Measurements from ENCODE around the gene NPC2.

The NPC2 gene

DNA sequence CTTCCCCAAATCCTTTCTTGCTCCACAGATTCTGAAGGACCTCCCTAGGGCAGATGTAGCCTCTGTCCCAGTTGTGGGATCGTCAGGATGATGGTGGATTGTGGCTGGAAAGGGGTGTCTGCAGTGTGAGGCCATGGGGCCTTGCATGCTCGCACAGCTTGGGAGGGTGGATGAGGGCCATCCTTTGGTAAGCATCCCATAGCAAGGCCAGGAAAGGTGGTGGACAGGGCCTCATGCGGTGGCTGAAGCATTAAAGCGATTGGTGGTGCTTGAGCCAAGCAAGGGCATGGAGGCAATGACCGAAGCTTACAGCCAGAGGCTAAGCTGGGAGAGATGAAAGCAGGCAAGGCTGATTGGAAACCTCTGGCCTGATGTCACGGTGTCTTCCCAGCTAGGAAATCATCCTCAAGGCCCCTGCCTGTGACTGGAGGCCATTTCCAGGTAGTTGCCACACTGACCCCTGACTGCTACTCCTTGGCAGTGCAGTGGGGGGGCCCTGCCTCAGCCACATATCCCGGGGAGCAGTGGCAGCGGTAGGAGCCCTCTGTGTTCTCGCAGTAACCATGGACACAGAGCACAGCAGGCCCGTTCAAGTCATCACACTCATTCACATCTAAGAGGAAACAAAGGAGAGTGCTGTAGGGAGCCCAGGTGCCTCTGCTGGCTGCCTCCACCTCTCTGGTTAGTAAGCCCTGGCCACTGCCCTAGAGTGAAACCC is 7.5 kb upstream of the NPC2 start:
- no peaks in the 10 kb centered on the region for H3K27me3 ChIP-seq (ENCODE audit: control insufficient read depth in 1 of 2, insufficient read depth in 2 of 2, low read length in 2 of 2)
- H3K27ac ChIP-seq (ENCODE audit: low read depth, low read length), result no peak overlapping the region
- peaks cover under 1% of the 10 kb centered on the region for H3K36me3 ChIP-seq (ENCODE audit: insufficient read depth, low read length)
- H3K4me1 ChIP-seq (ENCODE audit: insufficient read depth, low read length), result no peaks in the 10 kb centered on the region
- no peaks in the 10 kb centered on the region for H3K9me3 ChIP-seq (ENCODE audit: low read length)
- no peak overlapping the region for H3K4me3 ChIP-seq (ENCODE audit: low read depth in 1 of 2, low read length in 2 of 2)
- no peak overlapping the region for H3K9ac ChIP-seq (ENCODE audit: low read length)

DNA sequence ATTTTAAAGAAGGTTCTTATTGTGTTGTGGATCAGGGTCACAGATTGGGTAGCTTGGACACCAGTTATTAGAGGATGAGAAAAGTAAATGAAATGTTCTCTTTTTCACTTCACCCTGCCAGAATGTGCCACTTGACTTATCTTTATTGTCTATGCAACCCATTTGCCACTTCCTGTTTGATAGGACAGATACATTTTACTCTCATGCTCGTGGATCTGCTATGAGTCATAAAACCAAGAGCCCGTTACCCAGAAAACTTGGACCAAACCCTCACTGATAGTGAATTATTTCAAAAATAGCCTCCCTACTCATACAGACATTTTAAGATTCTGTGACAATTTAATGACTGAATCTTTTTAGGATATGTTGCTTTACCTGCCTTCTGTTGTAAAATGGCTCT is 2.3 kb upstream of the NPC2 start:
- H3K36me3 ChIP-seq (ENCODE audit: insufficient read depth, low read length), result peaks cover 7% of the 10 kb centered on the region
- H3K9me3 ChIP-seq (ENCODE audit: low read length), result no peaks in the 10 kb centered on the region
- no peak overlapping the region for H3K9ac ChIP-seq (ENCODE audit: low read length)
- peaks cover 6% of the 10 kb centered on the region for H3K4me1 ChIP-seq (ENCODE audit: insufficient read depth, low read length)
- H3K27me3 ChIP-seq (ENCODE audit: control insufficient read depth in 1 of 2, insufficient read depth in 2 of 2, low read length in 2 of 2), result no peaks in the 10 kb centered on the region
- H3K4me3 ChIP-seq (ENCODE audit: low read depth in 1 of 2, low read length in 2 of 2), result no peak overlapping the region
- H3K27ac ChIP-seq (ENCODE audit: low read depth, low read length), result no peak overlapping the region

- peak within 1 kb of the TSS; percentile 78 to 94 for H3K4me3 ChIP-seq (ENCODE audit: low read depth in 1 of 2, low read length in 2 of 2)
- peak within 1 kb of the TSS; percentile 68 for H3K9ac ChIP-seq (ENCODE audit: low read length)
- H3K4me1 ChIP-seq (ENCODE audit: insufficient read depth, low read length), result peaks cover 6% of the 10 kb centered on the region
Measured at GRCh38 chr14:74493343-74494261, 497 bp upstream of the NPC2 start, which contains the start of gene ISCA2. Gene ISCA2, plus strand, starts transcription at chr14:74493765. Its CDS starts 10 bp downstream, at chr14:74493775.

GRCh38 chr14:74491956-74492775 is 939 bp downstream of the NPC2 start:
- H3K9me3 ChIP-seq (ENCODE audit: low read length), result no peaks in the 10 kb centered on the region
- H3K4me3 ChIP-seq (ENCODE audit: low read depth in 1 of 2, low read length in 2 of 2), result peak overlapping the region; percentile 55 to 62
- peak overlapping the region; percentile 83 for H3K27ac ChIP-seq (ENCODE audit: low read depth, low read length)
- H3K4me1 ChIP-seq (ENCODE audit: insufficient read depth, low read length), result peaks cover 6% of the 10 kb centered on the region
- H3K9ac ChIP-seq (ENCODE audit: low read length), result peak overlapping the region; percentile 66
- H3K27me3 ChIP-seq (ENCODE audit: control insufficient read depth in 1 of 2, insufficient read depth in 2 of 2, low read length in 2 of 2), result no peaks in the 10 kb centered on the region
- peaks cover 7% of the 10 kb centered on the region for H3K36me3 ChIP-seq (ENCODE audit: insufficient read depth, low read length)

More at GRCh38 chr14:74493343-74494261, 497 bp upstream of the NPC2 start, which contains the start of gene ISCA2:
- Histone ChIP-seq H3K9me3 (ENCODE audit: low read length) (no peaks in the 10 kb centered on the region), H3K36me3 (ENCODE audit: insufficient read depth, low read length) (peaks cover 7% of the 10 kb centered on the region), H3K27me3 (ENCODE audit: control insufficient read depth in 1 of 2, insufficient read depth in 2 of 2, low read length in 2 of 2) (no peaks in the 10 kb centered on the region), H3K27ac (ENCODE audit: low read depth, low read length) (peak within 1 kb of the TSS; percentile 83)

GRCh38 chr14:74490486-74490885 is 2.6 kb downstream of the NPC2 start:
- Histone ChIP-seq H3K27me3 (ENCODE audit: control insufficient read depth in 1 of 2, insufficient read depth in 2 of 2, low read length in 2 of 2) (no peaks in the 10 kb centered on the region), H3K9ac (ENCODE audit: low read length) (no peak overlapping the region), H3K27ac (ENCODE audit: low read depth, low read length) (no peak overlapping the region), H3K4me1 (ENCODE audit: insufficient read depth, low read length) (peaks cover 6% of the 10 kb centered on the region), H3K9me3 (ENCODE audit: low read length) (no peaks in the 10 kb centered on the region), H3K4me3 (ENCODE audit: low read depth in 1 of 2, low read length in 2 of 2) (no peak overlapping the region), H3K36me3 (ENCODE audit: insufficient read depth, low read length) (peaks cover 12% of the 10 kb centered on the region)

GRCh38 chr14:74488786-74489397 is 4.2 kb downstream of the NPC2 start:
- Histone ChIP-seq H3K27me3 (ENCODE audit: control insufficient read depth in 1 of 2, insufficient read depth in 2 of 2, low read length in 2 of 2) (no peaks in the 10 kb centered on the region), H3K36me3 (ENCODE audit: insufficient read depth, low read length) (peaks cover 16% of the 10 kb centered on the region), H3K9ac (ENCODE audit: low read length) (no peak overlapping the region), H3K9me3 (ENCODE audit: low read length) (no peaks in the 10 kb centered on the region), H3K4me3 (ENCODE audit: low read depth in 1 of 2, low read length in 2 of 2) (no peak overlapping the region), H3K4me1 (ENCODE audit: insufficient read depth, low read length) (no peaks in the 10 kb centered on the region), H3K27ac (ENCODE audit: low read depth, low read length) (no peak overlapping the region)

DNA sequence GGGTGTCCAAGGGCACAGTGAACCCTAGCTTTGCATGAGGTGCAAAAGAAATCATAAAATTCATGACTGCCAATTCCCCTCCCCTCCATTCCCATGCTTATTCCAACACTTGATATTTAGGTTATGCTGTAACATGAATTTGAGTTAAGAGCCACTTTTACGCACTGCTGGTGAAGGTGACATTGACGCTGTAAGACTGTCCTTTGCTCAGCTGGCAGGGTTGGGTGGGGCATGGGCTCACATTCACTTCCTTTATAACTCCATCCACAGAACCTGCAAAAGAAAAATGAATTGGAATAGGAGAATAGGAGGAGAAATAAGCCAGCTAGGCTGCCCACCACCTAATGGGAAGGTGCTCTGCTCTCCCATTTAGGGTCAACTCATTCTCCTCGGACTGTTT is 6.9 kb downstream of the NPC2 start:
- peaks cover 32% of the 10 kb centered on the region for H3K36me3 ChIP-seq (ENCODE audit: insufficient read depth, low read length)
- H3K9me3 ChIP-seq (ENCODE audit: low read length), result no peaks in the 10 kb centered on the region
- H3K4me1 ChIP-seq (ENCODE audit: insufficient read depth, low read length), result no peaks in the 10 kb centered on the region
- no peak overlapping the region for H3K27ac ChIP-seq (ENCODE audit: low read depth, low read length)
- H3K9ac ChIP-seq (ENCODE audit: low read length), result no peak overlapping the region
- H3K4me3 ChIP-seq (ENCODE audit: low read depth in 1 of 2, low read length in 2 of 2), result no peak overlapping the region
- no peaks in the 10 kb centered on the region for H3K27me3 ChIP-seq (ENCODE audit: control insufficient read depth in 1 of 2, insufficient read depth in 2 of 2, low read length in 2 of 2)

GRCh38 chr14:74483321-74483720 is 9.8 kb downstream of the NPC2 start:
- no peak overlapping the region for H3K27ac ChIP-seq (ENCODE audit: low read depth, low read length)
- no peaks in the 10 kb centered on the region for H3K9me3 ChIP-seq (ENCODE audit: low read length)
- H3K27me3 ChIP-seq (ENCODE audit: control insufficient read depth in 1 of 2, insufficient read depth in 2 of 2, low read length in 2 of 2), result no peaks in the 10 kb centered on the region
- H3K4me3 ChIP-seq (ENCODE audit: low read depth in 1 of 2, low read length in 2 of 2), result no peak overlapping the region
- no peaks in the 10 kb centered on the region for H3K4me1 ChIP-seq (ENCODE audit: insufficient read depth, low read length)
- H3K36me3 ChIP-seq (ENCODE audit: insufficient read depth, low read length), result peaks cover 59% of the 10 kb centered on the region
- H3K9ac ChIP-seq (ENCODE audit: low read length), result no peak overlapping the region

- H3K4me3 ChIP-seq (ENCODE audit: low read depth in 1 of 2, low read length in 2 of 2), result no peak overlapping the region
- H3K9me3 ChIP-seq (ENCODE audit: low read length), result no peaks in the 10 kb centered on the region
- H3K9ac ChIP-seq (ENCODE audit: low read length), result no peak overlapping the region
- peaks cover 60% of the 10 kb centered on the region for H3K36me3 ChIP-seq (ENCODE audit: insufficient read depth, low read length)
- no peaks in the 10 kb centered on the region for H3K27me3 ChIP-seq (ENCODE audit: control insufficient read depth in 1 of 2, insufficient read depth in 2 of 2, low read length in 2 of 2)
- no peak overlapping the region for H3K27ac ChIP-seq (ENCODE audit: low read depth, low read length)
- no peaks in the 10 kb centered on the region for H3K4me1 ChIP-seq (ENCODE audit: insufficient read depth, low read length)
Measured at GRCh38 chr14:74482571-74482970, 10.5 kb downstream of the NPC2 start.

DNA sequence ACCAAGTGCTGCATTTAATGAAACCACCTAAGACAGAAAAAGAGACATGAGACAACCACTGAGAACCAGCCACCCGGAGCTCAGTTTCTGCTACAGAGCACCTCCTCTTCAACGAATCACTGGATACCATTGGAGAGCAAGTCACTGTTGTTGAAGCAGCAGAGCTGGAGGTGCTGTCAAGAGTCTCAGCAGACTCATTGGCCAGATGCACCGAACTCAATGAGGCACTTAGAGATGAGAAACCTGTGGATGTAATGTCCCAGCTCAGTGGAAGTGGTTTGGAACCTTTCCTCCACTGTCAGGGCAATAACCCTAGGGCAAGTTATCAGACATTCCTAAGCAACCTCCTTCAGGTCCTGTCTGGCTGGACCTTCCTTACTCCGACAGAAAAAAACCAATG is 13.1 kb downstream of the NPC2 start:
- Histone ChIP-seq H3K9ac (ENCODE audit: low read length) (no peak overlapping the region), H3K4me1 (ENCODE audit: insufficient read depth, low read length) (no peaks in the 10 kb centered on the region), H3K4me3 (ENCODE audit: low read depth in 1 of 2, low read length in 2 of 2) (no peak overlapping the region), H3K27ac (ENCODE audit: low read depth, low read length) (no peak overlapping the region), H3K27me3 (ENCODE audit: control insufficient read depth in 1 of 2, insufficient read depth in 2 of 2, low read length in 2 of 2) (no peaks in the 10 kb centered on the region), H3K36me3 (ENCODE audit: insufficient read depth, low read length) (peaks cover 60% of the 10 kb centered on the region), H3K9me3 (ENCODE audit: low read length) (no peaks in the 10 kb centered on the region)

Measured in muscle layer of colon (tissue), 2 donors.